GM12891 (cell line): ENCODE data around the gene ZNF667.

Source experiments
- DNase-seq: peaks from one replicate; pipeline ENCODE4 v3.0.0; 2011; ENCODE audit warnings: low spot score; ENCODE audit not compliant: insufficient read length
- FAIRE-seq: peaks from 2 replicates; lab custom pipeline; 2011; peaks lifted over from hg19 to GRCh38; lab: Jason Lieb, UNC
- POLR2A ChIP-seq: IDR thresholded peaks from 2 replicates; pipeline ENCODE4 v1.6.1; 2011; ENCODE audit warnings: low read depth, low read length, control low read depth
- POLR2AphosphoS5 ChIP-seq: IDR thresholded peaks from 2 replicates; pipeline ENCODE4 v1.6.1; 2011; ENCODE audit warnings: low read depth, low read length, control low read depth
- POU2F2 ChIP-seq: IDR thresholded peaks from 2 replicates; pipeline ENCODE4 v1.6.1; 2011; ENCODE audit warnings: low read depth, mild to moderate bottlenecking, control low read depth, low read length, moderate library complexity
- SPI1 ChIP-seq: IDR thresholded peaks from 2 replicates; pipeline ENCODE4 v1.6.1; 2011; ENCODE audit warnings: low read depth, low read length, control low read depth

The ZNF667 gene

DNA sequence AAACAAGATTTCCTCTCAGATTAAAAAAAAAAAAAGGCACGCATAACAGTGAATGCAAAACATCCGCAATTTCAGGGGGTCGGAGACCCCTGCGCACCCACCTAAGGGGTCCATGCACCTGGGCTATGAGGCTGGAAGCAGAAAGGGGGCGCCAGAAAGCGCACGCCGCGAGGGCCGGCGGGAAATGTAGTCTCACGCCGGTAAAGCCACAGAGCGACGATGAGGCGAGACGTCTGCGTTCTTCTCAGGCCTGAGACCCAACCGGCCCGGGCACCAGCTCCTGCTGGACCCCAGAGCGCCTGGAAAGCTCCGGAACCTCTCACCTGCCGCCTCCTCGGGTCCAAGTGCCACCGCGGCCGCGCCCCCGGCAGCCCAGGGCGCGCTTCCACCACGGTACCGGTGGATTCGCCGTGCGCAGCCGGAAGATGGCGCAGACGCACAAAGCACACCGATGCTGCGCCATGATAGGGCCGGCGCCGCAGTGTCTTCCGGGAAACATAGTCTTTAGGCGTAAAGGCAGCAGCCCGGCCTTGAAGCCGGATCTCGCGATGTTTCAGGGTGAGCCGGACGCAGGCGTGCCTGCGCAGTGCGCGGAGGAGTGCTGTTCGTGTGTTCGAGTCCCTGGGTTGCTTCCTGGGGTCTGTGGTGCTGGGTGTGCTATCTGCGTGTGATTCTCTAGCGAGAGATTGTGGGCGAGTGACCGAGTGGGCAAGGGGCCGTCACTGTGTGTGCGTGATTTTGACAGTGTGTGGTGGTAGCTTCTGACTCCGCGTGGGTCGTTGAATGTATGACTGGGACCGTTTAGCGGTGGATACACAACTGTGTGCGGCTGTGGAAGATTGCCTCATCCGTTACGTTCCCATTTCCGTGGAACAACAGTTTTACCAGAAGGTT is 83.8 kb downstream of the ZNF667 start, which contains the start of gene ZNF582:
TSS of gene ZNF582 (minus strand) at position 416 of the 894 bp plus-strand sequence. CDS start 1,782 bp downstream, outside the sequence.
- TF ChIP-seq POLR2AphosphoS5 (0 out of 2 replicates have a peak, but pooled peaks have one; percentile 23), SPI1 (no peak), POLR2A (peak; percentile 71; the same call in 1 of the 2 replicates), POU2F2 (0 out of 2 replicates have a peak, but pooled peaks have one; percentile 50)
- FAIRE-seq: peak; percentile 98
- DNase-seq: peak; percentile 86
